Panc1 (cell line): Measurements from ENCODE around the gene DAB2IP. TPM values are rescaled to one million over a fixed set of nuclear protein-coding genes. Genes with fewer than 3 reads are reported as not detected.

Experiments
- ATAC-seq: fragments of 200-7000 bp; cut with Tn5 transposase; 2 replicates; pipeline ENCODE4 v1.9.1; 2020; ENCODE audit warnings: mild to moderate bottlenecking, moderate library complexity
- BruUV-seq: library from RNA; stranded (reverse); fragments of 400-500 nt; replicated peaks from 2 replicates; lab custom pipeline; 2021; lab: Mats Ljungman, UMichigan
- CTCF ChIA-PET: fragments of 300-600 bp; sonication (Branson Sonifier 250); formaldehyde crosslinking; loops from one replicate; lab custom pipeline; 2022; ENCODE audit warnings: antibody characterized with exemption; lab: Charles Lee
- POLR2A ChIA-PET: fragments of 300-600 bp; sonication (Branson Sonifier 250); formaldehyde crosslinking; loops from one replicate; lab custom pipeline; 2022; ENCODE audit warnings: antibody characterized with exemption; lab: Charles Lee
- DNase-seq: peaks from one replicate; pipeline ENCODE4 v3.0.0-alpha.2; 2010; ENCODE audit warnings: low read depth, low spot score
- H3K27ac ChIP-seq: 2 replicates; pipeline ENCODE4 v1.5.1; 2011; ENCODE audit warnings: mild to moderate bottlenecking, low read length, inconsistent platforms
- H3K27me3 ChIP-seq: fragments of 200-500 bp; sonication (Bioruptor generic); 2 replicates; pipeline ENCODE4 v1.6.0; 2014; ENCODE audit warnings: low read length, inconsistent platforms; ENCODE audit not compliant: control insufficient read depth, insufficient read depth
- H3K36me3 ChIP-seq: fragments of 200-500 bp; sonication (Bioruptor generic); 2 replicates; pipeline ENCODE4 v1.5.1; 2014; ENCODE audit warnings: inconsistent platforms, mild to moderate bottlenecking, low read length, moderate library complexity; ENCODE audit not compliant: control insufficient read depth, insufficient read depth
- H3K4me1 ChIP-seq: 2 replicates; pipeline ENCODE4 v1.5.1; 2011; ENCODE audit warnings: inconsistent platforms, mild to moderate bottlenecking, low read length, moderate library complexity; ENCODE audit not compliant: control insufficient read depth, insufficient read depth
- H3K4me3 ChIP-seq, 2 experiments: 2 replicates each; pipeline ENCODE4 v1.5.1; 2011 to 2012; ENCODE audit warnings: low read depth in 2 of 2, low read length in 2 of 2, mild to moderate bottlenecking in 2 of 2, inconsistent platforms in 1 of 2, moderate library complexity in 1 of 2
- H3K9me3 ChIP-seq: fragments of 200-500 bp; sonication (Bioruptor generic); 2 replicates; pipeline ENCODE4 v1.5.1; 2014; ENCODE audit warnings: low read depth, mild to moderate bottlenecking, inconsistent platforms, low read length, moderate library complexity; ENCODE audit not compliant: control insufficient read depth, insufficient read depth
- POLR2AphosphoS5 ChIP-seq: IDR thresholded peaks from 2 replicates; pipeline ENCODE4 v1.6.1; 2012; ENCODE audit warnings: mild to moderate bottlenecking, low read depth, low read length, moderate library complexity
- REST ChIP-seq, 2 experiments: IDR thresholded peaks; 2 replicates each; pipeline ENCODE4 v1.6.1; 2011 to 2012; ENCODE audit warnings: low read depth in 2 of 2, control low read depth in 1 of 2, low read length in 1 of 2, mild to moderate bottlenecking in 1 of 2, moderate library complexity in 1 of 2; ENCODE audit not compliant: insufficient read depth in 1 of 2
- SIN3A ChIP-seq: IDR thresholded peaks from 2 replicates; pipeline ENCODE4 v1.6.1; 2012; ENCODE audit warnings: low read depth, mild to moderate bottlenecking, low read length, moderate library complexity, borderline replicate concordance; ENCODE audit not compliant: insufficient read depth
- TCF7L2 ChIP-seq: IDR thresholded peaks from 2 replicates; pipeline ENCODE4 v1.6.1; 2011; ENCODE audit warnings: mild to moderate bottlenecking, low read depth, low read length, inconsistent platforms
- in situ Hi-C: cut with HindIII; loops from 2 replicates; pipeline ENCODE4 v1.10.0; 2016; ENCODE audit warnings: low sequenced_read_pairs, low pct_unique_long_range_greater_than_20kb
- intact Hi-C: fragments of 100-400 bp; cut with micrococcal nuclease; formaldehyde crosslinking; loops from one replicate; pipeline ENCODE4 v1.10.0; 2022; ENCODE audit not compliant: unreplicated experiment
- total RNA-seq: library from RNA; stranded (reverse); gene quantifications from one replicate; pipeline ENCODE4 v1.2.1, GENCODE V29; 2021; ENCODE audit not compliant: unreplicated experiment
- TF ChIP-seq, protein P1 (sequence below): fragments of 450-650 bp; IDR thresholded peaks from 2 replicates; pipeline ENCODE4 v1.5.1; 2017; ENCODE audit warnings: mild to moderate bottlenecking

DAB2IP gene
- total RNA-seq, 1 experiment from 2014 or later, result 18.4 TPM

GRCh38 chr9:121678501-121679022 lies 27.1 kb downstream of the DAB2IP start:
- BruUV-seq, result no TSS peak
- Histone ChIP-seq H3K9me3 (no peaks in the 10 kb centered on the region), H3K27ac (no peak overlapping the region), H3K4me3 (no peak overlapping the region), H3K36me3 (no peaks in the 10 kb centered on the region), H3K27me3 (no peaks in the 10 kb centered on the region), H3K4me1 (no peaks in the 10 kb centered on the region)
- ChIA-PET POLR2A (no interaction called here), CTCF (interaction anchor here (0.7 kb wide), 1 partner anchor 17 kb away, joined by 3 read pairs; no protein-coding TSS in a partner anchor)
- no peak for DNase-seq
- in situ Hi-C loops, result no loop called here
- intact Hi-C loops, result no loop called here
- ATAC-seq, result no peak
- TF ChIP-seq SIN3A, result no peak
- TF ChIP-seq TCF7L2, result no peak
- TF ChIP-seq POLR2AphosphoS5, result no peak
- no peak for TF ChIP-seq REST (IDR thresholded peaks at IDR 0.05; ENCODE audit: insufficient read depth in 1 of 2, low read depth in 2 of 2, low read length in 1 of 2)
- TF ChIP-seq, protein P1, sequence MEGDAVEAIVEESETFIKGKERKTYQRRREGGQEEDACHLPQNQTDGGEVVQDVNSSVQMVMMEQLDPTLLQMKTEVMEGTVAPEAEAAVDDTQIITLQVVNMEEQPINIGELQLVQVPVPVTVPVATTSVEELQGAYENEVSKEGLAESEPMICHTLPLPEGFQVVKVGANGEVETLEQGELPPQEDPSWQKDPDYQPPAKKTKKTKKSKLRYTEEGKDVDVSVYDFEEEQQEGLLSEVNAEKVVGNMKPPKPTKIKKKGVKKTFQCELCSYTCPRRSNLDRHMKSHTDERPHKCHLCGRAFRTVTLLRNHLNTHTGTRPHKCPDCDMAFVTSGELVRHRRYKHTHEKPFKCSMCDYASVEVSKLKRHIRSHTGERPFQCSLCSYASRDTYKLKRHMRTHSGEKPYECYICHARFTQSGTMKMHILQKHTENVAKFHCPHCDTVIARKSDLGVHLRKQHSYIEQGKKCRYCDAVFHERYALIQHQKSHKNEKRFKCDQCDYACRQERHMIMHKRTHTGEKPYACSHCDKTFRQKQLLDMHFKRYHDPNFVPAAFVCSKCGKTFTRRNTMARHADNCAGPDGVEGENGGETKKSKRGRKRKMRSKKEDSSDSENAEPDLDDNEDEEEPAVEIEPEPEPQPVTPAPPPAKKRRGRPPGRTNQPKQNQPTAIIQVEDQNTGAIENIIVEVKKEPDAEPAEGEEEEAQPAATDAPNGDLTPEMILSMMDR, result no peak

DNA sequence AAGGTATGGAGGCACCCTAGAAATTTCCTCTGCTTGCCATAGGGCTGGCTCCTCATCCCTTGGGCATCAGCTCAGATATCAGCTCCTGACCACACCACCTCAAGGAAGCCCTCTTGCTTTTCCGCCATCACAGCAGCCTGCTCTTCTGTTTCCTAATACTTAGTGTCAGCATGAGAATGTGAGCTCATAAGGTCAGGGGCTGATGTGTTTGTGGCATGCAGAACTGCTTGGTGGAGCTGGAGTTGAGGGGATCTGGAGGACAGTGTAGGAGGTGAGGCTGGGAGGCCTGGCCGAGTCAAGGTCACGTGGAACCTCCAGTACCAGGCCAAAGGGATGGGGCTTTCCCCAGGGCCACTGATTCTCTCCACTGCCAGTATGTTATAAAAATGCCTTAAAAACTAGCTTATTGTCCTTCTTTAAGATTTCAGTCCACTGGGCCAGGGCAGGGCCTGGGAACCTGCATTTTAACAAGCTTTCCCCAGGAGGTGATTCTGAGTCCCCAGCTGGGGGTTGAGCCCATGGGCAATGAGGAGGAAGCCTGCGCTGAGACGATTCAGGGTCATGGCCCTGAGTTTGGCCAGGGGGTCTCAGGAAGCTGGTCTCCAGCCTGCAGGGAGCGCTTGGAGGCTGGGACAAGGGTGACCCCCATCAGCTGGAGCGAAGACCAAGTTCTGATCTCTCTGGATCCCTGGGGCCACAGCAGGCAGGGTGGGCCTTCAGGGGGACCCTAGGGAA lies 28.6 kb downstream of the DAB2IP start:
- Histone ChIP-seq H3K27ac (no peak overlapping the region), H3K27me3 (no peaks in the 10 kb centered on the region), H3K36me3 (no peaks in the 10 kb centered on the region), H3K4me3 (no peak overlapping the region), H3K9me3 (no peaks in the 10 kb centered on the region), H3K4me1 (no peaks in the 10 kb centered on the region)
- DNase-seq, result no peak
- POLR2A ChIA-PET, result no interaction called here
- intact Hi-C loops, result no loop called here
- in situ Hi-C loops, result no loop called here
- CTCF ChIA-PET, result no interaction called here
- no peak for ATAC-seq
- BruUV-seq, result no TSS peak
- no peak for TF ChIP-seq TCF7L2
- TF ChIP-seq, protein P1, result no peak
- no peak for TF ChIP-seq REST (IDR thresholded peaks at IDR 0.05; ENCODE audit: insufficient read depth in 1 of 2, low read depth in 2 of 2, low read length in 1 of 2)
- TF ChIP-seq SIN3A, result no peak
